Dendritic cell treated with granulocyte-macrophage colony-stimulating factor and Interleukin-4, amounts not matched to agents 40 ng/mL and 50 ng/mL, for 4 days (primary cell): ENCODE measurements around the gene ARHGAP27.
"Not testable (repeated sequence)": the region's sequence is repeated elsewhere in the genome, so short reads cannot be mapped to it uniquely, and the experiment has no call there.

Experiments used
- H3K27ac Mint-ChIP-seq: one replicate; pipeline ENCODE4 v1.8.0; 2022; ENCODE audit warnings: mild to moderate bottlenecking, mixed read lengths
- H3K27me3 Mint-ChIP-seq: one replicate; pipeline ENCODE4 v1.8.0; 2022; ENCODE audit warnings: mild to moderate bottlenecking, mixed read lengths
- H3K36me3 Mint-ChIP-seq: one replicate; pipeline ENCODE4 v1.8.0; 2022; ENCODE audit warnings: low read depth, mixed read lengths
- H3K4me1 Mint-ChIP-seq: one replicate; pipeline ENCODE4 v1.8.0; 2022; ENCODE audit warnings: low read depth, mixed read lengths
- H3K4me3 Mint-ChIP-seq: one replicate; pipeline ENCODE4 v1.8.0; 2022; ENCODE audit warnings: mild to moderate bottlenecking, moderate library complexity, mixed read lengths
- H3K9me3 Mint-ChIP-seq: one replicate; pipeline ENCODE4 v1.8.0; 2022; ENCODE audit warnings: mixed read lengths
- intact Hi-C: fragments of 100-400 bp; cut with micrococcal nuclease; formaldehyde crosslinking; loops from one replicate; pipeline ENCODE4 v1.15.0; 2022

ARHGAP27 gene

DNA sequence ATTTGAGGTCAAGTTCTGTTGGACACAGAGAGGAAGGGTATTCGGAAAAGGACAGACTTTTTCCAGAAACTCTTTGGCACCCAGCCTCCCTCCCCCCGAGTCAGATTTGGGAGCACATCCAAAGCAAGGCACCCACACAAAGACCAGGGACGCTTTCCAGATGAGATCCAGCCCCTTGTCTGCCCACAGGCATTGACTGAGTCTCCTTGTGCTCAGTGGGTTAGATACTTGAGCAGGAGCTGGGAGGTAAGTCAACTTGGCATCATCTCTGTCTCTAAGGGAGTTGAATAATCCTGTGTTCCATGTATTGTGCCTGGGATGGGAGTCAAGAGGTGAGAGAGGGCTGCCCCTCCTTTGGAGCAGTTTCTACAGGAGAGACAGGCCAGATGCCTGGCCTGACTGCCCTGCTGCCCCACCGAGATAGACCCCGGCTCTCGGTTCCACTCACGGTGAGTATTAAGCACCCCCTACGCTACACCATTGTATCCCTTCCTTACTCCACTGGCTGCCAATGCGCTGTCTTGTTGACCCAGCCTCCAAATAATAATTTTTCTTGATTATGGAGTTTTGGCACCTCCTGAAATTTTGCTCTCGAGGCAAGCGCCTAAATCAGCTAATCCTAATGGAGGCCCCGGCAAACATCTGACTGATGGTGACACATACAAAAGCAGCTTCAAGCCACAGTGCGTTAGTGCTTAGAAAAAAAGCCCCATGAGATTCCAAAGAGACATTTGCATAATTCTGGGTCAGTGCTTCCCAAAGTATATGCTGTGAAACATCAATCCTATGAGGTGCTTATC lies 86.3 kb downstream of the ARHGAP27 start:
- Mint-ChIP-seq H3K4me1 (peaks cover 49% of the 10 kb centered on the region), H3K9me3 (no peaks in the 10 kb centered on the region), H3K27ac (peak overlapping the region; percentile 86), H3K36me3 (no peaks in the 10 kb centered on the region), H3K4me3 (no peak overlapping the region), H3K27me3 (peaks cover 6% of the 10 kb centered on the region)
- intact Hi-C loops, result loop anchor here (5.0 kb wide), 1 partner anchor 36 kb away; no protein-coding TSS in a partner anchor

DNA sequence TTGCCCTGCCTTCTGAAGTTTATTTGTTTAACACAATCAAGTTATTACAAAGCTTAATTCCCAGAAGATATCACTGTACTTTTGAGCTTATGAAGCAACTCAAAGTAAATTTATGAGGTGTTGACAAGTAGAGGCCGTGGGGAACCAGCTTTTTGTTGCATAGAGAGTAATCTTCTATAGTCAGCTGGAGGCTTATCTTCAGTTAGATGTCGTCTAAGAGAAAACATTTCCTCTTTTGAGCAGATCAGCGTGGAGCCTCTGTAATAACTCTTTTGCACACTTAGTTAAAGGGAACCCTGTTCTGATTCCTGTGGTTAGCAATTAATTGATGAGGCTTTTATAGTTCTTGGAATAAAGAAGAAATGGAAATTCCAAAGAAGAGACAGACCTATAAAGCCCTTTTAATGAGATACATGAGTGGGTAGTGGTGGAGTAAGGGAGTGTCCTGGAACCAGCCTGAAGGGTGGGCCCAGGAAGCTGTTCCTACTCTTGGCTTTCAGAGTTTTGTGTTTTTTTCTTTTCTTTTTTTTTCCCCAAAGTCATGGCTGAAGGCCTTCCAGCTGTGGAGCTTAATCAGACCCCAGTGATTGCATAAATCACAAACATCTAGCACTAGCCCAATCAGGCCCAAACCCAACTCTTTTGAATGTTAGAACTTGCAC lies 87.0 kb downstream of the ARHGAP27 start:
- H3K9me3 Mint-ChIP-seq, result no peaks in the 10 kb centered on the region
- peaks cover 6% of the 10 kb centered on the region for H3K27me3 Mint-ChIP-seq
- peaks cover 51% of the 10 kb centered on the region for H3K4me1 Mint-ChIP-seq
- intact Hi-C loops, result loop anchor here (5.0 kb wide), 1 partner anchor 37 kb away; no protein-coding TSS in a partner anchor
- H3K27ac Mint-ChIP-seq, result peak overlapping the region; percentile 86
- no peaks in the 10 kb centered on the region for H3K36me3 Mint-ChIP-seq
- H3K4me3 Mint-ChIP-seq, result no peak overlapping the region

DNA sequence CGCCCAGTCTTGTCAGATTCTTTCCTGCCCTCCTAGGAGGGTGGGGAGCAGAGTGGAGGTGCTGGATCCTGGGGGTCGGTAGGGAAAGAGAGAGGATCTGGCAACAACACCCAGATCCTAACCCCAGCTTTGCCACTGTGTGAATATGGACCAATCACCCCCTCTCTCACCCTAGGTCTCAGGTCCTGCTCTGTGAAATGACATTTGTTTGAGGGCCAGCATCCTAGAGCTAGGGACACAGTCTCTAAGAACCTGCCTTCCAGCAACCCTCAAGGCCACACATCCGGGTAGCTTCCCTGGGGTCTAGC lies 87.5 kb downstream of the ARHGAP27 start:
- Mint-ChIP-seq H3K27me3 (peaks cover 6% of the 10 kb centered on the region), H3K4me1 (peaks cover 51% of the 10 kb centered on the region), H3K9me3 (no peaks in the 10 kb centered on the region), H3K27ac (peak overlapping the region; percentile 86), H3K36me3 (no peaks in the 10 kb centered on the region), H3K4me3 (no peak overlapping the region)
- intact Hi-C loops, result loop anchor here (5.0 kb wide), 1 partner anchor 37 kb away; no protein-coding TSS in a partner anchor

DNA sequence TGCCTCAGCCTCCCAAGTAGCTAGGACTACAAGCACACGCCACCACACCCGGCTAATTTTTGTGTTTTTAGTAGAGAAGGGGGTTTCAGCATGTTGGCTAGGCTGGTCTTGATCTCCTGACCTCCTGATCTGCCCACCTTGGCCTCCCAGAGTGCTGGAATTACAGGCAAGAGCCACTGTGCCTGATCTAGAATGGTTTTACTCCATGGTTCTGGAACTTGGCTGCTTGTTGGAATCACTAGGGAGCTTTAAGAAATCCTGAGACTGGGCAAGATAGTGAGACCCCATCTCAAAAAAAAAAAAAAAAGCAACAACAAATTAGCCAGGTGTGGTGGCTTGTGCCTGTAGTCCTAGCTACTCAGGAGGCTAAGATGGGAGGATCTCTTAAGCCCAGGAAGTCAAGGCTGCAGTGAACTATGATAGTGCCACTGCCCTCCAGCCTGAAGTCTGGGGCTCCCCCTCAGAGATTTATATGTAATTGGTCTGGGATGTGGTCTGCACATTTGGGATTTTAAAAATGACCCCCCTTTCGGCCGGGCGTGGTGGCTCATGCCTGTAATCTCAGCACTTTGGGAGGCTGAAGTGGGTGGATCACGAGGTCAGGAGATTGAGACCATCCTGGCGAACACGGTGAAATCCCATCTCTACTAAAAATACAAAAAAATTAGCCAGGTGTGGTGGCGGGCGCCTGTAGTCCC lies 88.6 kb downstream of the ARHGAP27 start:
- intact Hi-C loops, H3K27ac Mint-ChIP-seq: not testable (repeated sequence)
- peaks cover 61% of the 10 kb centered on the region for H3K4me1 Mint-ChIP-seq

More for the DNA sequence above, 88.6 kb downstream of the ARHGAP27 start:
- H3K36me3 Mint-ChIP-seq, H3K27me3 Mint-ChIP-seq, H3K9me3 Mint-ChIP-seq, H3K4me3 Mint-ChIP-seq: not testable (repeated sequence)
